ENCODE results near the gene LCE2D. TPM values are rescaled to one million over a fixed set of nuclear protein-coding genes. Genes with fewer than 3 reads are reported as not detected.

The LCE2D gene
- total RNA-seq, 1 experiment from 2014 or later, result not detected

GRCh38 chr1:152697701-152698600 is 34.8 kb downstream of the LCE2D start, which contains the start of gene LCE2A:
Gene LCE2A (plus strand): TSS chr1:152698345. CDS start chr1:152698902, 557 bp downstream.
- Histone ChIP-seq H3K79me2 (ENCODE audit: insufficient read depth, low read length) (no peaks in the 10 kb centered on the region), H3K9me3 (ENCODE audit: control insufficient read depth in 1 of 2, insufficient read depth in 1 of 2, low read depth in 1 of 2, low read length in 2 of 2) (no peaks in the 10 kb centered on the region), H2AFZ (ENCODE audit: low read depth, low read length, poor library complexity, severe bottlenecking) (no peak within 1 kb of the TSS), H3K9ac (ENCODE audit: low read length) (no peak within 1 kb of the TSS), H3K27me3 (ENCODE audit: insufficient read depth, low read length) (peaks cover 37% of the 10 kb centered on the region), H3K4me2 (ENCODE audit: low read length) (no peak within 1 kb of the TSS), H3K36me3 (ENCODE audit: control insufficient read depth in 1 of 2, insufficient read depth in 2 of 2, low read length in 2 of 2) (no peaks in the 10 kb centered on the region), H4K20me1 (ENCODE audit: insufficient read depth) (no peaks in the 10 kb centered on the region), H3K9me2 (ENCODE audit: insufficient read depth) (no peaks in the 10 kb centered on the region), H3K4me3 (replicated peaks in 1 of 2; ENCODE audit: low read depth in 1 of 2, low read length in 2 of 2) (no peak within 1 kb of the TSS), H3K27ac (ENCODE audit: low read depth, low read length) (no peak within 1 kb of the TSS), H3K4me1 (ENCODE audit: control insufficient read depth in 1 of 2, insufficient read depth in 2 of 2, low read length in 2 of 2) (no peaks in the 10 kb centered on the region)
- RAD21 ChIA-PET (ENCODE audit: low non-redundant PET in 1 of 2, low total read pairs in 2 of 2, uncharacterized antibody in 2 of 2, unreplicated experiment in 2 of 2), result interaction anchor here in 1 of 2 experiments (0.6 kb wide), 1 partner anchor 15 kb away, joined by 4 read pairs; no protein-coding TSS in a partner anchor
- intact Hi-C loops (cut with micrococcal nuclease), result no loop called here
- BruUV-seq (replicated peaks), result no TSS peak
- no peak for DNase-seq (ENCODE audit: low read depth, low spot score)
- CTCF ChIA-PET, result no interaction called here
- ATAC-seq, result no peak
- POLR2A ChIA-PET, result no interaction called here
- TF ChIP-seq MAX (IDR thresholded peaks at IDR 0.05) (no peak), ZFX (IDR thresholded peaks at IDR 0.05) (no peak), ELF1 (IDR thresholded peaks at IDR 0.05; ENCODE audit: borderline replicate concordance, low read depth) (no peak), EZH2 (IDR thresholded peaks at IDR 0.05) (no peak), EZH2phosphoT487 (IDR thresholded peaks at IDR 0.05; ENCODE audit: borderline replicate concordance) (no peak), YY1 (IDR thresholded peaks at IDR 0.05; ENCODE audit: extremely low read depth, insufficient replicate concordance, low read depth, low read length) (no peak), RAD21 (IDR thresholded peaks at IDR 0.05; ENCODE audit: low read depth) (no peak), ZNF274 (IDR thresholded peaks at IDR 0.05; ENCODE audit: low read depth, low read length) (no peak), CBX3 (IDR thresholded peaks at IDR 0.05; ENCODE audit: low read depth) (no peak), ATF3 (IDR thresholded peaks at IDR 0.05) (no peak), ZBTB33 (IDR thresholded peaks at IDR 0.05; ENCODE audit: extremely low read depth, insufficient replicate concordance, low read length) (no peak)

All from HCT116 (cell line).